HG02870 (cell line): ENCODE results near the gene TTC7B.

Experiments used
- ATAC-seq: cut with Tn5 transposase; IDR thresholded peaks from one replicate; pipeline ENCODE4 v1.9.1; 2021; ENCODE audit warnings: mild to moderate bottlenecking, moderate library complexity; ENCODE audit not compliant: unreplicated experiment

TTC7B gene

GRCh38 chr14:90502760-90503159, 313.5 kb downstream of the TTC7B start:
- ATAC-seq = no peak

DNA sequence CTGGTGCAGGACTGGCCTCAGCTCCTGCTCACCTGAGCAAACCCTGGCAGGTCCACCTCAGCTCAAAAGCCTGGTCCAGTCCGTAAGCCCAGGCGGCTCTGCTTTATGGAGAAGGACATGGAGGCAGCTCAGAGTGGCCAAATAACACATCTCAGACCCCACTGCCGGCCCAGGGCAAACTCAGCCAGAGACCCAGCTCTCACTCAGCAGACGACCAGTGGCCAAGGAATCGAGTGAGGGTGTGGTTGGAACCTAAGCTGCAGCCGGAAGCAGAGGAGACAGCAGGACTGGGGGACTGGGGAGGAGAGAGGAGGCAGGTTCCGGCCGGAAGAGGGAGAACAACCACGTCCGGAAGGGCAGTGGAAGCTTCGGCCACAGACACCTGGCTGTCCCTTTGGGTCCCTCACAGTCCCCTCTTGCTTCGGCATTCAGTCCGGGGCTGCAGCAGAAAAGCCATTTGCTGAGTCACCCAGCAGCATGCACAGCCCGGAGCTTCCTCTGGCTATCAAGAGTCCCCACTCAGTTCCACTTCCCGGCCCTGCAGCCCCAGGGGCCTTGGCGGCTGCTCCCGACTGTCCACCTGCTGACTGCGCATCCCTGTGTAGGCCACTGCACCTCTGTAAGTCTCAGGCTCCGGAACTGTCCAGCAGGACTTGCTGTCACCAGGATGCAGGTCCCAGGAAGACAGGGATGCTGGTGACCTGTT, 315.4 kb downstream of the TTC7B start:
- ATAC-seq = no peak

- no peak for ATAC-seq
Measured at GRCh38 chr14:90499908-90500664, 316.1 kb downstream of the TTC7B start.

GRCh38 chr14:90499121-90499520, 317.1 kb downstream of the TTC7B start:
- ATAC-seq = no peak

GRCh38 chr14:90498198-90498597, 318.0 kb downstream of the TTC7B start:
- no peak for ATAC-seq

- no peak for ATAC-seq
Measured at GRCh38 chr14:90496379-90496778, 319.9 kb downstream of the TTC7B start.

- no peak for ATAC-seq
Measured at GRCh38 chr14:90495357-90496276, 320.6 kb downstream of the TTC7B start.

DNA sequence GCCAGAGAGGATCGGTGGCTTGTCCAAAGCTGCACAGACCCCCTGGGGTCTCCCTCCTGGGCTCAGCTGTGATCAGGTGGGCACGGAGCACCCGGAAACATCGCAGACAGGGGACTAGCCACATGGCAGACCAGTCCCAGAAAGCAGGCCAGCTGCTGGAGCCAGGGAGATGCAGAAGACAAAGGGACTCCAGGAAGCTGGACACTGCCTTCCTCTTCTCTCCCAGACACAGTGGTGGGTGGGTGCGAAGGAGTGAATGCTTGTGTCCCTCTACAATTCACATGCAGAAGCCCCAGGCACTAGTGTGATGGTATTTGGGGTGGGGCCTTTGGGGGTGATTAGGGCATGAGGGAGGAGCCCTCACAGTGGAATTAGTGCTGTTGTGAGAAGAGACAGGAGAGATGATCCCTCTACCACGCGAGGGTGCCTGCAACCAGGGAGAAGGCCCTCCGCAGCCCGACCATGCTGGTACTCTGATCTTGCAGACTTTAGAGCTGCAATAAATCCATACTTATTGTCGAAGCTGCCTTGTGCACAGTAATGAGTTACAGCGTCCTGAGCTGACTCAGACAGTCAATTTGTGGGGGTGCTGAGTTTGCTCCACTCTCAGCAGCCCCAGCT, 324.2 kb downstream of the TTC7B start:
- ATAC-seq = no peak

DNA sequence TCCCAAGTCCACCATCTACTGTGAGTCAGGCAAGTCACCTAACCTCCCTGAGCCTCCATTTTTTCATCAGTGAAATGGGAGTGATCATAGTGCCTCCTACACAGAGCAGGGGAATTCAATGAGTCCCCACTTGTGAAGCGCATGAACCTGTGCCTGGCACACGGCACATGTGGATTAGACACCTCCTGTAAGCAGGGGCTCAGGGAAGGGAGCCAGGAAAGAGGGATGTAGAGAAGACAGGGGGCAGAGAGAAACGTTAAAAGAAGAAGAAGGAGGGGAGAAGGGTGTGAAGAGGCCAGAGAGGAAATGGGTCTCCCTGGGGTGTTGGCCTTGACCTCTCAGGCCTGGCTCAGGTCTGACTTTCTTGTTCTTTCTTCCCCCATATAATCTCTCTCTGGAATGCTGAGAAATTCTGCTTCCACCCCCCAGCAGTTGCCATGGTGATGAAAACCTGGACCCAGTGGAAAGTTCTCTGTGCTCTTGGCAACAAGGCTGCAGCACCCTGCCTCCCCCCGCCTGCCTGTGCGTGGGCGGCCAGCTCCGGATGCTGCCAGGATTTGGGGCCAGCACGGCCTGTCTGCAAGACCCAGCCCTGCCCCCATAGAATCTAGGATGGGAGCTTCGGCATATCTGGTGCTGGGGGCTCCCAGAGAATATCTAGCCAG, 324.9 kb downstream of the TTC7B start:
- no peak for ATAC-seq

DNA sequence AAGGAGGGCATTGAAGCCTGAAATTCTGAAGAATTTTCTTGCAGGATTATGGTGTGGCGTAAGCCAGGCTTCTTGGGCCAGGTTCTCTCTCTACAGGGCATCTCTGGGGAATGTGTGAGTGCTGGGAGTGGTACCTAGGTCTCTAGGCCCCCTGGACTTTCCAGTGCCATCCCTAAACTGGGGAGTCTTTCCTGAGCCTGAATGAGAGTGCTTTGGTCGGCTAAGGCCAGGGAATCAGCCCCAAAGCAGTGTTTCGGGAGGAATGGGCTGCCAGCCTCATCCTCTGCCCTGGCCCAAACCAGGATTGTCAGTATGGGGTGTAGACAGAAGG, 325.5 kb downstream of the TTC7B start:
- no peak for ATAC-seq

DNA sequence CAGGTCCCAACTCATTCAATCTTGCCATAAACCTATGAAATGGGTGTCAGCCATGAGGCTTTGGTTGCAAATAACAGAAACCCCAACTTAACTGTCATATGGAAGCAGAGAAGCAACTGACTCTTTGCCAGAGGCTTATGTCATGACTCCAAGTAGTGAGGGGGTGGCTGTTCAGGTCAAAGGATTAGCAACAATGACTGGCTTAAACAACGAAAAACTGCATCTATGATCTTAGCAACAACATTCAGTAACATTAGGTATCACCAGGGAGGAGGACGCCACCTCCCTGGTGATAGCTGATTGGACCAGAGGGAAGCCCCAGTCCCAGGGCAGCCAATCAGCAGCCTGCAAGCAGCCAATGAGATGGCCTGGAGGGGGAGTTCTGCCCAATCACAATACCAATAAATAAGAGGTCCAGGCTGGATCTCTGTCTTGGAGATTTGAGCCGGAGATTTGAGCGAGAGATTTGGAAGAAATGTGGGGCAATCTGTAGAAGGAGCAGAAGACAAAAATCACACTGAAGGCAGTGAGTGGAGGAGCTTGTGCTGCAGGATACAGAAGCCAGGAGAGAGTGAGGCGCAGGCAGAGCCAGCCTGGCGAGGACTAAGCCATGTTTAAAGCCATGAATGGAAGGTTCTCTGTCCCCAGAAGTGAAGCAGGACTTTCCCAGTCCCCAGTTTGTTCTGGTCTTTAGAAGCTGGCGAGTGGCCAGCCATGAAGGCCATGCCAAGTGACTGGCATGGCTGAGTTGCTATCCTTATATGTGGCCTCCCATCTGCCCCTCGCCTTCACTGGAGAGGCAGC, 326.1 kb downstream of the TTC7B start:
- no peak for ATAC-seq

- ATAC-seq = no peak
Measured at GRCh38 chr14:90489306-90489705, 326.9 kb downstream of the TTC7B start.

DNA sequence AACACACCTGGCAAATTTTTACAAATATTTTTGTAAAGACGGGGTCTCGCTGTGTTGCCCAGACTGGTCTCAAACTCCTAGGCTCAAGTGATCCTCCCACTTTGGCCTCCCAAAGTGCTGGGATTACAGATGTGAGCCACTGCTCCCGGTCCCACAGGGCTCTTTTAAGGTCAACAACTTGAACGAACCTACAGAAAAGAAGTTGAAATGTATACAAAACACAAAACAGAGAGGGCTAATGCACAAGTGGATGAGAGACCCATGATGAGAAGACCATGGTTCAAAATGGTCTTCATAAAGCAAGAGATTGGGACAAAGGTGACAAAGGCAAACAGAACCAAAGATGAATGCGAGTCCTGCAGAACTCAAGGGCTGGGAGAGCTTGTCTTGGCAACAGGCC, 328.0 kb downstream of the TTC7B start:
- ATAC-seq = no peak

DNA sequence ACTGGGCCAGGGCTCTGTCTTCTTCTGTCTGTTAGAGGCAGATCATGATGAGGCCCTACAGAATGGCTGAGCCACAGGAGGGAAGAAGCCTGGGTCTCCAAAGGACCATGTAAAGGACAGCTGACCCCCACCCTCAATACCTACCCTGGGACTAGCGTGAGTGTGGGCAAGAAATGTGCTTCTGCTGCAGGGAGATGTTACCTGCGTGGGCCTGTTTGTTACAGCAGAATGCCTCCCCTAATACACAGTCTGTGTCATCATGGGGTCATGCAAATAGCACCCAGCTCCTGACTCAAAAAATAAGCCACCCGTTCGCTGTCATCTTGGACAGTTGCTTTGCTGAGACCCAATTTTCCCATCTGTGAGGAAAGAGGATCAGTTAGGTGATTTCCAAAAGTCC, 328.8 kb downstream of the TTC7B start:
- no peak for ATAC-seq

- no peak for ATAC-seq
Measured at GRCh38 chr14:90487031-90487430, 329.2 kb downstream of the TTC7B start.

DNA sequence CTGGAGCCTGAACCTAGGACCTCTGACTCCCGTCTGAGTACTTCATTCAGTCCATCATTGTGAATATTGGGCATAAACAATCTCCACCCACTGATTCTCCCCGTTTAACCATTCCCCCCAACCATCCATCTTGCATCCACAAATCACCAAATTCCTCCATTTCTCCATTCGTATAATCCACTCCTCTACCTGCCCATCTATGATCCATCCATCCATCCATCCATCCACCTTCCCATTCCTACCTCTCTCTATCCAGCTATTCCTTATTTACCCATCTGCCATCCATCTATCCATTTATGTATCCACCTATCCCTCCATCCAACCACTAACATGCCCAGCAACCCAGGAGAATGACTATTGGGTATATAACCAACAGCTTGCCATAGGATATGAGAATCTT, 331.9 kb downstream of the TTC7B start:
- ATAC-seq = no peak

GRCh38 chr14:90483571-90483974, 332.7 kb downstream of the TTC7B start:
- ATAC-seq = no peak

GRCh38 chr14:90483117-90483516, 333.1 kb downstream of the TTC7B start:
- ATAC-seq = no peak

DNA sequence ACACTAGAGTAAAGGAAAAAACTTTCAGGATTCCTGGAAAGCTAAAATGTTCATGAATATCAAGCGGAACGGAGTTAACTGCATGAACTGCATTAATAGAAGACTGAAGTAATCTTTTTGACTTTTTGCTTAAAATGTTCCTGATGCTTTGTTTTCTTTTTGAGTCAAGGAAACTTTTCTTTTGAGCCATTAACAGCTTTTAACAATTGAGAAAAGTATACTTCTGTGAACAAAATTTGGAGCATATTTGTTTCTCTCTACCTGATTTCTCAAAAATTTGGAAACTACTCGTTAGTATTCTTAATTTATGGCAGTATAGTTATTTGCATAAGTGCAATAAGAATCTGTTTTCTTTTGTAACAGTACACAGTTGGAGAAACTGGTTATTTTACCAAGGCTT, 340.9 kb downstream of the TTC7B start:
- ATAC-seq = no peak
